Peyer's patch (tissue), 4 donors: ENCODE data around the gene ADGRF4.

Source experiments
- CTCF ChIP-seq, 6 experiments: fragments of 450-650 bp in 4 of 6; fragments of 200-600 bp in 2 of 6; sonication (generic) in 1 of 6; IDR thresholded peaks; one replicate each; pipeline ENCODE4 v1.5.1; 2017 to 2019; ENCODE audit warnings: antibody characterized with exemption in 6 of 6, mild to moderate bottlenecking in 3 of 6, moderate library complexity in 1 of 6
- POLR2A ChIP-seq, 2 donors: fragments of 450-650 bp; IDR thresholded peaks; one replicate each; pipeline ENCODE4 v1.5.1; 2017; ENCODE audit warnings: antibody characterized with exemption in 2 of 2, mild to moderate bottlenecking in 2 of 2, moderate library complexity in 2 of 2

GRCh38 chr6:47672816-47673215 lies 25.6 kb upstream of the ADGRF4 start:
- no peak for TF ChIP-seq CTCF (IDR thresholded peaks at IDR 0.05)
- no peak for TF ChIP-seq POLR2A (IDR thresholded peaks at IDR 0.05)
